ENCODE results near the gene ADD1.
"Not testable (repeated sequence)": the region's sequence is repeated elsewhere in the genome, so short reads cannot be mapped to it uniquely, and the experiment has no call there.

ADD1 gene

DNA sequence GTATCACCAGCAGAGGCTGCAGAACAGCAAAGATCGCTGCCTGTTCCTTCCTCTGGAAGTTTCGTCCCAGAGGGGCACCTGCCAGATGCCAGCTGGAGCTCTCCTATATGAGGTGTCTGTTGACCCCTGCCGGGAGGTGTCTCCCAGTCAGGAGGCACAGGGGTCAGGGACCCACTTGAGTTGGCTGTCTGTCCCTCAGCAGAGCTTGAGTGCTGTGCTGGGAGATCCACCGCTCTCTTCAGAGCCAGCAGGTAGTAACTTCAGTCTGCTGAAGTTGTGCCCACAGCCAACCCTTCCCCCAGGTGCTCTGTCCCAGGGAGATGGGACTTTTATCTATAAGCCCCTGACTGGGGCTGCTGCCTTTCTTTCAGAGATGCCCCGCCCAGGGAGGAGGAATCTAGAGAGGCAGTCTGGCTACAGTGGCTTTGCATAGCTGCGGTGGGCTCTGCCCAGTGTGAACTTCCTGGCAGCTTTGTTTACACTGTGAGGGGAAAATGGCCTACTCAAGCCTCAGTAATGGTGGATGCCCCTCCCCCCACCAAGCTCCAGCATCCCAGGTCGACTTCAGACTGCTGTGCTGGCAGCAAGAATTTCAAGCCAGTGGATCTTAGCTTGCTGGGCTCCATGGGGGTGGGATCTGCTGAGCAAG, 78.9 kb downstream of the ADD1 start:
- WGBS (ENCODE audit: extremely low coverage, insufficient coverage, low lambda C conversion rate), result no CpG with 5 or more reads among the region's 7 CpGs
- not testable (repeated sequence) for H2BK15ac ChIP-seq (replicated peaks; ENCODE audit: low read depth); H3K4me3 ChIP-seq (ENCODE audit: low read length); H3K79me2 ChIP-seq (ENCODE audit: control insufficient read depth, insufficient read depth, low read length); H3K4me1 ChIP-seq (ENCODE audit: control insufficient read depth, low read depth, low read length); H2AK5ac ChIP-seq (ENCODE audit: low read length); H4K8ac ChIP-seq (ENCODE audit: low read depth, low read length); H2BK5ac ChIP-seq (ENCODE audit: low read length); H3K36me3 ChIP-seq (ENCODE audit: control insufficient read depth, insufficient read depth, low read length); H3K4me2 ChIP-seq (ENCODE audit: low read length); H3K4ac ChIP-seq (ENCODE audit: low read depth, low read length); H4K5ac ChIP-seq (ENCODE audit: low read length); H3K23ac ChIP-seq (ENCODE audit: low read length); H2BK120ac ChIP-seq (ENCODE audit: low read depth, low read length); H3K27me3 ChIP-seq (ENCODE audit: insufficient read depth, low read length, poor library complexity); H3K9ac ChIP-seq (ENCODE audit: low read length)
- peak overlapping the region; percentile 89 for H3K27ac ChIP-seq (ENCODE audit: low read depth, low read length)
- peak overlapping the region; percentile 78 for H3K18ac ChIP-seq (ENCODE audit: low read length)
- peaks cover 10% of the 10 kb centered on the region for H3K79me1 ChIP-seq (ENCODE audit: low read length)
- peak; percentile 96 for DNase-seq
- peak overlapping the region; percentile 15 for H3K56ac ChIP-seq (ENCODE audit: low read length)

- Histone ChIP-seq H3K4ac (ENCODE audit: low read depth, low read length) (no peak overlapping the region), H3K9ac (ENCODE audit: low read length) (no peak overlapping the region), H3K27ac (ENCODE audit: low read depth, low read length) (peak overlapping the region; percentile 85), H4K5ac (ENCODE audit: low read length) (no peak overlapping the region), H3K4me1 (ENCODE audit: control insufficient read depth, low read depth, low read length) (peaks cover 2% of the 10 kb centered on the region), H2BK15ac (replicated peaks; ENCODE audit: low read depth) (no peak overlapping the region), H3K79me2 (ENCODE audit: control insufficient read depth, insufficient read depth, low read length) (peaks cover 3% of the 10 kb centered on the region), H3K4me2 (ENCODE audit: low read length) (no peak overlapping the region), H2BK120ac (ENCODE audit: low read depth, low read length) (no peak overlapping the region), H3K79me1 (ENCODE audit: low read length) (peaks cover 10% of the 10 kb centered on the region), H3K56ac (ENCODE audit: low read length) (peak overlapping the region; percentile 11), H3K4me3 (ENCODE audit: low read length) (no peak overlapping the region), H2BK5ac (ENCODE audit: low read length) (no peak overlapping the region), H3K18ac (ENCODE audit: low read length) (peak overlapping the region; percentile 78), H3K27me3 (ENCODE audit: insufficient read depth, low read length, poor library complexity) (no peaks in the 10 kb centered on the region), H4K8ac (ENCODE audit: low read depth, low read length) (no peak overlapping the region), H2AK5ac (ENCODE audit: low read length) (no peak overlapping the region), H3K36me3 (ENCODE audit: control insufficient read depth, insufficient read depth, low read length) (peaks cover 8% of the 10 kb centered on the region), H3K23ac (ENCODE audit: low read length) (no peak overlapping the region)
- no CpG with 5 or more reads among the region's 10 CpGs for WGBS (ENCODE audit: extremely low coverage, insufficient coverage, low lambda C conversion rate)
- peak; percentile 44 for DNase-seq
Measured at GRCh38 chr4:2923141-2923551, 79.5 kb downstream of the ADD1 start.

GRCh38 chr4:2923668-2924173, 80.1 kb downstream of the ADD1 start:
- H2BK15ac ChIP-seq (replicated peaks; ENCODE audit: low read depth), result no peak overlapping the region
- H3K4me3 ChIP-seq (ENCODE audit: low read length), result no peak overlapping the region
- H3K79me2 ChIP-seq (ENCODE audit: control insufficient read depth, insufficient read depth, low read length), result peaks cover 3% of the 10 kb centered on the region
- H3K23ac ChIP-seq (ENCODE audit: low read length), result no peak overlapping the region
- no peak overlapping the region for H2BK5ac ChIP-seq (ENCODE audit: low read length)
- no peak overlapping the region for H3K4ac ChIP-seq (ENCODE audit: low read depth, low read length)
- no peak for DNase-seq
- H4K5ac ChIP-seq (ENCODE audit: low read length), result no peak overlapping the region
- peaks cover 10% of the 10 kb centered on the region for H3K79me1 ChIP-seq (ENCODE audit: low read length)
- peaks cover 2% of the 10 kb centered on the region for H3K4me1 ChIP-seq (ENCODE audit: control insufficient read depth, low read depth, low read length)
- H3K18ac ChIP-seq (ENCODE audit: low read length), result no peak overlapping the region
- no peak overlapping the region for H4K8ac ChIP-seq (ENCODE audit: low read depth, low read length)
- no CpG with 5 or more reads among the region's 16 CpGs for WGBS (ENCODE audit: extremely low coverage, insufficient coverage, low lambda C conversion rate)
- H3K27me3 ChIP-seq (ENCODE audit: insufficient read depth, low read length, poor library complexity), result no peaks in the 10 kb centered on the region
- H3K9ac ChIP-seq (ENCODE audit: low read length), result no peak overlapping the region
- H2BK120ac ChIP-seq (ENCODE audit: low read depth, low read length), result no peak overlapping the region
- H3K27ac ChIP-seq (ENCODE audit: low read depth, low read length), result no peak overlapping the region
- H2AK5ac ChIP-seq (ENCODE audit: low read length), result no peak overlapping the region
- peak overlapping the region; percentile 0 for H3K56ac ChIP-seq (ENCODE audit: low read length)
- H3K36me3 ChIP-seq (ENCODE audit: control insufficient read depth, insufficient read depth, low read length), result peaks cover 8% of the 10 kb centered on the region
- no peak overlapping the region for H3K4me2 ChIP-seq (ENCODE audit: low read length)

DNA sequence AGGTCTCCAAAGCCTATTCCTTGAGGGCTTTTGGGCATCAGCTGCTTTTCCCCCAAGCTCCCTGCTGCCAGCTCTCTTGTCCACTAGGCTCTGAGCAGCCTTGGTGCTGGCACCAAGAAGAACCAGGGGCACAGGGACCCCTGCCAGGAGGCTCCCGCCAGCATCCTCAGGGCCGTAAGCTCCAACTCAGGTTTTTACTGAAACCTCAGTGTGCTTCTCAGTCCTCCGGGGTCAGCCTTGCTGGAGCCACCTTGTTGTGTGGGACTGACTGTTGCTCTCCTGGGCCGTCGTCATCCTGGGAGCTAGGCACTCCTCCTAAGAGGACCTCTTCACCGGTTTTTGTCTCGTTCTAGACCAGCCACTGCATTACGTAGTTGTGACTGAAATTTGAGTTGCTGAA, 80.6 kb downstream of the ADD1 start:
- Histone ChIP-seq H3K27me3 (ENCODE audit: insufficient read depth, low read length, poor library complexity) (no peaks in the 10 kb centered on the region), H2BK120ac (ENCODE audit: low read depth, low read length) (no peak overlapping the region), H4K8ac (ENCODE audit: low read depth, low read length) (no peak overlapping the region), H2BK15ac (replicated peaks; ENCODE audit: low read depth) (no peak overlapping the region), H3K4me3 (ENCODE audit: low read length) (no peak overlapping the region), H3K9ac (ENCODE audit: low read length) (no peak overlapping the region), H2AK5ac (ENCODE audit: low read length) (no peak overlapping the region), H4K5ac (ENCODE audit: low read length) (no peak overlapping the region), H3K4me2 (ENCODE audit: low read length) (no peak overlapping the region), H3K56ac (ENCODE audit: low read length) (peak overlapping the region; percentile 20), H3K4me1 (ENCODE audit: control insufficient read depth, low read depth, low read length) (peaks cover 2% of the 10 kb centered on the region), H3K27ac (ENCODE audit: low read depth, low read length) (no peak overlapping the region), H3K79me2 (ENCODE audit: control insufficient read depth, insufficient read depth, low read length) (peaks cover 3% of the 10 kb centered on the region), H3K18ac (ENCODE audit: low read length) (no peak overlapping the region), H3K36me3 (ENCODE audit: control insufficient read depth, insufficient read depth, low read length) (peaks cover 8% of the 10 kb centered on the region), H3K23ac (ENCODE audit: low read length) (no peak overlapping the region), H3K79me1 (ENCODE audit: low read length) (peaks cover 10% of the 10 kb centered on the region), H2BK5ac (ENCODE audit: low read length) (no peak overlapping the region), H3K4ac (ENCODE audit: low read depth, low read length) (no peak overlapping the region)
- no peak for DNase-seq
- WGBS (ENCODE audit: extremely low coverage, insufficient coverage, low lambda C conversion rate), result no CpG with 5 or more reads among the region's 8 CpGs

GRCh38 chr4:2924765-2925301, 81.2 kb downstream of the ADD1 start:
- Histone ChIP-seq H3K79me1 (ENCODE audit: low read length) (peaks cover 10% of the 10 kb centered on the region), H3K4ac (ENCODE audit: low read depth, low read length) (no peak overlapping the region), H3K4me2 (ENCODE audit: low read length) (no peak overlapping the region), H3K18ac (ENCODE audit: low read length) (no peak overlapping the region), H2BK120ac (ENCODE audit: low read depth, low read length) (no peak overlapping the region), H3K4me1 (ENCODE audit: control insufficient read depth, low read depth, low read length) (peaks cover 2% of the 10 kb centered on the region), H3K27me3 (ENCODE audit: insufficient read depth, low read length, poor library complexity) (no peaks in the 10 kb centered on the region), H3K23ac (ENCODE audit: low read length) (no peak overlapping the region), H3K4me3 (ENCODE audit: low read length) (no peak overlapping the region), H3K9ac (ENCODE audit: low read length) (no peak overlapping the region), H2BK15ac (replicated peaks; ENCODE audit: low read depth) (no peak overlapping the region), H3K56ac (ENCODE audit: low read length) (peak overlapping the region; percentile 20), H2AK5ac (ENCODE audit: low read length) (no peak overlapping the region), H4K8ac (ENCODE audit: low read depth, low read length) (no peak overlapping the region), H2BK5ac (ENCODE audit: low read length) (no peak overlapping the region), H4K5ac (ENCODE audit: low read length) (no peak overlapping the region), H3K36me3 (ENCODE audit: control insufficient read depth, insufficient read depth, low read length) (peaks cover 8% of the 10 kb centered on the region), H3K27ac (ENCODE audit: low read depth, low read length) (no peak overlapping the region), H3K79me2 (ENCODE audit: control insufficient read depth, insufficient read depth, low read length) (peaks cover 3% of the 10 kb centered on the region)
- DNase-seq, result no peak
- WGBS (ENCODE audit: extremely low coverage, insufficient coverage, low lambda C conversion rate), result no CpG with 5 or more reads among the region's 7 CpGs

Measured in mesendoderm (in vitro differentiated cells).